Fibroblast of gingiva (primary cell): ENCODE data around the gene RGS1.

ENCODE experiments used
- DNase-seq: peaks from one replicate; pipeline ENCODE4 v3.0.0-alpha.2; 2011; ENCODE audit warnings: low read depth

Gene RGS1

DNA sequence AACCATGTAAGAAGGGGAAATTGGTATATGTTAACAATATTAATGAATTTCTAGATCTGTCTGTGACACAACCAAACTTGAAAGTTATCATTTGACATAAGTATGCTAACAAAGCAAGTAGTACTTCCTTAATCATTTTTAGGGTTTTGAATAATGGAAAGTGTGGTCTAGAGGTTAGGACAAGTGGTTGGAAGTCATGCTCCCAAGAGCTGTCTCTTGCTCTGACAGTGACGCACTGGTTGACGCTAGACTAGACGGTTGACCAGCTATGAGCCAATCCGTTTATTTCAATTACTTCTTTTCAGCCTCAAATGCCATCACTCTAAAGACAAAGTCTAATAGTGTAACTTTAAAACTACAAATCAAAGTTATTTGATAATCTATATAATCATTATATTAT is 20.7 kb upstream of the RGS1 start:
- no peak for DNase-seq

DNA sequence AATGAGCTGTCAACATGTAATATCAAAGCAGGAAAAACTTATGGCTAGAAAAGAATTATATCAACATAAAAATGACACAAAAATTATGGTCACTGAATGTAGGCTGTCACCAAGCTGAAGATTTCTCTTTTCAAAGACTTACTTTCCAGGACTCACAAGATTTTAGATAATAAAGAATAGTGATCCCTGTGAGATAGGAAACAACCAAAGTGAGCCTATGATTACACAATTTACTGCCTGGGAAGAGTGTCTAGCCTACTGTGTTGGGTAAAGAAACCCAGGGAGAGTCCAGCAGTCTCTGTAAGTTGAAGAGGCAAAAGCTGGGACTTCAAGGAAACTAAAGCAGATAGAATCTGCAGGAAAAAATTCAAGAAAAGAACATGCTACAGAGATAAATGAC is 20.2 kb upstream of the RGS1 start:
- no peak for DNase-seq

DNA sequence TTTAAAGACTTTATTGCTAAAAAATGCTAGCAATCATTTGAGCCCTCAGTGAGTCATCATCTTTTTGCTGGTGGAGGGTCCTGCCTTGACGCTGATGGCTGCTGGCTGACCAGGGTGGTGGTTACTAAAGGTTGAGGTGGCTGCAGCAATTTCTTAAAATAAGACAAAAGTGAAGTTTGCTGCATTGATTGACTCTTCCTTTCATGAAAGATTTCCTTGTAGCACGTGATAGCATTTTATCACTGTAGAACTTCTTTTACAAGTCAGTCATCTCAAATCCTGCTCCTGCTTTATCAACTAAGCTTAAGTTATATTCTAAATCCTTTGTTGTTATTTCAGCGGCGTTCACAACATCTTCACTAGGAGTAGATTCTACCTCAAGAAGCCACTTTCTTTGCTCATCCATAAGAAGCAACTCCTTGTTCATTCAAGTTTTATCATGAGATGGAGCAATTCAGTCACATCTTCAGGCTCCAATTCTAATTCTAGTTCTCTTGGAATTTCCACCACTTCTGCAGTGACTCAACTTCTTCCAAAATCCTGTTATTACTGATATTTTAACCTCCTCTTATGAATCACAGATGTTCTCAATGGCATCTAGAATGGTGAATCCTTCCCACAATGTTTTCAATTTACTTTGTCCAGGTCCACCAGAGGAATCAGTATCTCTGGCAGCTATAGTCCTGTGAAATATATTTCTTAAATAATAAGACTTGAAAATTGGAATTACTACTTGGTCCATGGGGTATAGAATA is 17.6 kb upstream of the RGS1 start:
- peak; percentile 30 for DNase-seq

DNA sequence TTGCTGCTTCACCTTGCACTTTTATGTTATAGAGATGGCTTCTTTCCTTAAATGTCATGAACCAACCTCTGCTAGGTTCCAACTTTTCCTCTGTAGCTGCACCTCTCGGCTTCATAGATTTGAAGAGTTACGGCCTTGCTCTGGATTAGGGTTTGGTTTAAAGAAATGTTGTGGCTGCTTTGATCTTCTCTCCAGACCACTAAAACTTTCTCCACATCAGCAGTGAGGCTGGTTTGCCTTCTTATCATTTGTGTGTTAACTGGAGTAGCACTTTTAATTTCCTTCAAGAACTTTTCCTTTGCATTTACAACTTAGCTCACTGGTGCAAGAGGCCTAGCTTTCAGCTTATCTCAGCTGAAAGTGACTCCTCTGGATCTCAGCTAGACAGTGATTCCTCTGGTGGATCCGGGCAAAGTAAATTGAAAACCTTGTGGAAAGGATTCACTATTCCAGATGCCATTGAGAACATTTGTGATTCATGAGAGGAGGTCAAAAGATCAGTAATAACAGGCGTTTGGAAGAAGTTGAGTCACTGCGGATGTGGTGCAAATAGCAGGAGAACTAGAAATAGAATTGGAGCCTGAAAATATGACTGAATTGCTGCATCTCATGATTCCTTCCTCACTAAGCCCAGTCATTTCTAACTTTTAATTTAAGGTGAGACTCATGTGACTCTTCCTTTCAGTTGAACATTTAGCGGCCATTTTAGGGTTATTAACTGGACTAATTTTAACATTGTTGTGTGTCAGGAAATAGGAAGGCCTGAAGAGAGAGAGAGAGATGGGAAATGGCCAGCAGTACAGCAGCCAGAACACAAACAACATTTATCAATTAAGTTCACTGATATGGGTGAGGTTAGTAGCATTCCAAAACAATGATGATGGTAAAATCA is 16.2 kb upstream of the RGS1 start:
- peak; percentile 85 for DNase-seq

DNA sequence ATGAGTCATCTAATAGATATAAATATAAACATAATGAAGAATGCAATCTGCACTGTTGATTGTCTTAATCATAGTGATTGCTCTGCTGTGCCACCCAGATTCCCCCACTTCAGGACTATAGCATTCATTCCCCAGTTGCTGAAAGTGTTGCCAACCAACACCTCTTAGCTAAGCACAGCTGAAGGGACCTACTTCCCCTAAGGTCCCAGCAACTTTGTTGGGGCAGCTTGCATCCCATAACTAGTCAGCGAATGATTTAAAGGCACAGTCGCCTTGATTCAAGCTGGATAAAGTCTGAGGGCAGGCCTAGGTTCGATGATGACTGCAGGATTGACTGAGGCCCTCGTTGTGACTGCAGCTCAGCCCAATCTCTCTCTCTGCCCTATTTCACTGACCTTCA is 14.3 kb upstream of the RGS1 start:
- DNase-seq, result no peak

DNA sequence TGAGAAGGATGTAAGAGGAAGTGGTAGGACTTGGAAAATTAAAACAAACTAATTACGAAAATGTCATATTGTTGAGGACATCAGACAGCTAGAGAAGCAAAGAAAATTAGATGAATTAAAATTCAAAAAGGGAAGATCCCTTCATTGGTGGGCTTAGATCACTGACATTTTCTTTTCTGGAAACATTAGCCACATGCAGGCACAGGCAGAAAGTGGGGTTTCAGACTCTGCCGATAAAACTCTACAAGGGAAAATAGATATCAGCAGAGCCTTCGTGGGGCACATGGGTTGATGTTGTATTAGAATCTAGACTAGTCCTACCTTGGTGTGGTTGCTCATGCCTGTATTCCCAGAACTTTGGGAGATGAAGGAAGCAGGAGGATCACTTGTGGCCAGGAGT is 12.4 kb upstream of the RGS1 start:
- no peak for DNase-seq

DNA sequence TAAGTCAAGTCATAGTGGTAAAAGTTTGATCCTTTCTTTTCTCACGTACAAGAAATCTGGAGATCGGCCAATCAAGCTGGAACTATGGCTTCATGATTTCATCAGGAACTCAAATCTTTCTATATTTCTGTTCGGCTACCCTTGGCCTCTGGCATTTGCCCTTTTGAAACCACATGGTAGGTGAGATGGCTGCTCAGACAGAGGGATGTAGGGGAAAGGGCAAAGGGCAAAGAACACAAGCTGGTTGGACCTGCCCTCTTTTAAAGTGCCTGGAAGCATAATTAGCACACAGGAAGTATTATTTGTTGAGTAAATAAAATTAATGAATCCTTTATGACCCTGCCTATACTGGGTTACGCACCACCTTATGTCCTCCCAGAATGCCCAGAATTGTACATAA is 11.5 kb upstream of the RGS1 start:
- no peak for DNase-seq

DNA sequence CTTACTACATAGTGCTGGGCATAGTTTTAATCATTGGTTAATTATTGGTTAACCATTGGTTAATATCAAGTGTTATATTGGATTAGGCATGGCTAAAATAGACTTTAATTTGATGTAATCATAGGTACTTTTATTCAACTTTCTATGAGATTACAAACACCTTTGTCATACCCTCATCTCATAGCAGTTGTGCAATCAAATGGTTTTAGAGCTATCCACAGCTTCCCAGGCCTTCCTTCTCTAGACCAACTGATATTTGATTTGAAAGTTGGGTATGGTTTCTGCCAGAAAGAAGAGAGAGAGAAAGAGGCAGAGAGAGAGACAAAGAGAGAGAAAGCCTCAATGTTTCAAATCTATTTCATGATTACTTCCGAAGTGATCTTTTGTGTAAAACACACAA is 9.6 kb upstream of the RGS1 start:
- no peak for DNase-seq

DNA sequence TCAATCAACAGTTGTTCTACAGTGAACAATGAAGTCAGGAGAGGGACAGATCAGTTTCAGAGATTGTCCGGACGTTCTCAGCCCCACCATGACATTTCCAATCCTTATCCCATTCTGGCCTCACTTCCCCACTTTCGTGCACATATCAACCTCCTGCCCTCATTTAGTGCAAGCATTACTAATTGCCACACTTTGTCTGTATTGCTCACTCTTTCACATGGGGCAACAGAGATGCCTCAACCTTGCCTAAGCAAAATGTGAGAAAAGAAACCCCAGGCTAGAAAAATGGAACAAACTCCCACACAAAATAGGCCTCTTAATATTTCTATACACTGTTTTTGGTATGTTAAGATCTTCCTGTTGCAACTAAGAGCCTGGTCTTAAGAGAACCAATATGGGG is 8.9 kb upstream of the RGS1 start:
- DNase-seq, result no peak

DNA sequence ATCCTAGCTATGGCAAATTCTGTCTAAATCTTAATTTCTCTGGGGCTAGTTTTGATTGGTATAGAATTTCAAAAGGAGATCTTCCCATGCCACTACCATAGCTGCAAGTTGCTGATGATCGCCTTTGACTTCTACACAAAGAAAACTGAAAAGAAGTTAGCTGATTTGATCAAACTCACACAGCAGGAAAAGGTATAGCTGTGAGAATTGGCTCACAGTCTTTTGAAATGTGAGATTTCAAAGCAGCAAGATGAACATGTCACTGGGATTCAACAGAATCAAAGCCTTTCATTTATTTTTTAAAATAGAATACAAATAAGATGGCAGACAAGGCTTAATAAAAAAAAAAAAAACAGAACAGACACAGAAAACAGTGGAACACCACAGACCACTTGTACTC is 7.5 kb upstream of the RGS1 start:
- no peak for DNase-seq

DNA sequence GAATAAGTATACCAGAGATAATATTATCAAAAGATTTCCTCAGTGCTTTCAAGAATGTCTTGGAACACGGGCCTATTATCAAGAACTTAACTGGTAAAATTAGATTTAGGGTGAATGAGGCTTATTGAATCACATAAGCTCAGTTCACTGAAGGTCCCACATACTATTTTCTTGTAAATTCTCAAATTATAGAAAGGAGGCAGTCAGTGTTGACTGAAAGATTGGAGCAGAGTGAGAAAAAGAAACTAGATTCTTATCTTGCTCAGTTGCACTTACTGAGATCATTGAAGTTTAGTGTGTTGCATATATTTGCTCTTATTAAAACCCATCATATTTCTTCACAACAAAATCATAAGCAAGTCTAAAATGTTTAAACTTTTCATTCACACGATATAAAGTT is 3.9 kb upstream of the RGS1 start:
- no peak for DNase-seq

DNA sequence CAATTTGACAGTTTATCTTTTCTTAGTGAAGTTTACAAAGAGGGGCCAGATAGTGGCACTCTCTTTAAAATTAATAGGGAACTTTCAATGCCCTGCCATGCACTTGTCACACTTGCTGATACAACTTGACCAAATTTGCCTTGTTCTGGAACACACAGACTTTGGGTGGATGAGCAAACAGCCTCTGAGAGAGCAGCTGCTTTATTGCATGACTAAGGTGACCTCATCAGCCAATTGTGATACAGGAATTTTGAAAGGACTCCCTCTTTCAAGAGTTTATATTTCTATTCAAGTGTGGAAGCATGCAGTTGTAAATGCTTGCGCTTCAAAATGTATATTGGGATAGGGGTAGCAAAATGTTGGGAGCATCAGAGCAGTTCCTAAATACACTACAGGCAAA is 2.1 kb upstream of the RGS1 start:
- peak; percentile 27 for DNase-seq

DNA sequence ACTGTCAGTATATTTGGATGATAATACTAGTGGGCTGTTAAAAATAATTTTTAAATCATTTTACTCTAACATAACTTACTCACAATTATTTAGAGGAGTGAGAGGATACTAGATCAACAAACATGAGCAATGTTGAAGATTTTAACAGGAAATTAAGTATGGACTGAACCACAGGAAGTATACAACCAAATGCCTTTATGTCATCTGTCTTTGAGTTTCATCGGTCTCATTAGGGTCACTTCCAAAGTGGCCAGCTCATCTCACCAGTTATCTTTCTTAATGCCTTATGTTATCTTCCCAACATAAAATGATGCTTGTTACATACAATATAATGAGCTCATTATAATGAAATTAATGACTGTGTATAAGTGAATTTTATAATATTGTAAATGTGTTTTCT is 1.5 kb upstream of the RGS1 start:
- no peak for DNase-seq

DNA sequence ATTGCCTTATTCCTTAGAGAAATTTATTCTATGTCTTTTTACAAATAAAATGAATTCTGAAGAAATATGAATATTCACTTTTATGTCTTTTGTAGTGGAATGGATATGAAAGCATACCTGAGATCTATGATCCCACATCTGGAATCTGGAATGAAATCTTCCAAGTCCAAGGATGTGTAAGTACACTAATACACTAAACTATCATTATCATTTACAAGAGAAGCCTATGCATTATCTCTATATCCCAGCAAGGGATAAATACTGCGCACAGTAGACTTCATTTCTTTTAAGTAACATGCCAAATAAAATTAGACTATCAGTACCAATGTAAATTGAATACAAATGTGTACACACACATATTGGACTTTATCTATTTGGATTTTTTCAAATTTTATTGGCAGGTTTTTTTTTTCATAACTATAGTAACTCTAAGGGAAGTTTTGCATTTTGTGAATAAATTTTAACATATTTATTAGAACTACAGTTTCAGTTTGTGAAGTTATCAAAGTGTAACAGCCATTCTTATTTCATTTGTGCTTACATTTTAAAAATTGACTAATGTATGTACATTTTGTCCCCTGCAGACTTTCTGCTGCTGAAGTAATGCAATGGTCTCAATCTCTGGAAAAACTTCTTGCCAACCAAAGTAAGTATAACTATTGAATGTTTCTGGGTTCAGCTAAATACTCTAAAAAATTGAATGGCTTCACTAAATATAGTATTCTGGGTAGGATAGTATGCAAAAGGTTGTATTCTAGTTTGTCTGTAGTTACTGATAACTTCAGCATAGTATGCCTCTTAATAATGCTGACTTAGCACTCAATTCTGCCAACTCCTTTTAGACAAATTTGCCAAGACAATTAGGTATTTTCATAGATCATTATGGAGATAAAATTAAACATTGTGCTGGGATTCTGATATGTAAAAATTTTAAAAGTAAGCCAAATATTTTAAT is 894 bp downstream of the RGS1 start:
- DNase-seq, result no peak

DNA sequence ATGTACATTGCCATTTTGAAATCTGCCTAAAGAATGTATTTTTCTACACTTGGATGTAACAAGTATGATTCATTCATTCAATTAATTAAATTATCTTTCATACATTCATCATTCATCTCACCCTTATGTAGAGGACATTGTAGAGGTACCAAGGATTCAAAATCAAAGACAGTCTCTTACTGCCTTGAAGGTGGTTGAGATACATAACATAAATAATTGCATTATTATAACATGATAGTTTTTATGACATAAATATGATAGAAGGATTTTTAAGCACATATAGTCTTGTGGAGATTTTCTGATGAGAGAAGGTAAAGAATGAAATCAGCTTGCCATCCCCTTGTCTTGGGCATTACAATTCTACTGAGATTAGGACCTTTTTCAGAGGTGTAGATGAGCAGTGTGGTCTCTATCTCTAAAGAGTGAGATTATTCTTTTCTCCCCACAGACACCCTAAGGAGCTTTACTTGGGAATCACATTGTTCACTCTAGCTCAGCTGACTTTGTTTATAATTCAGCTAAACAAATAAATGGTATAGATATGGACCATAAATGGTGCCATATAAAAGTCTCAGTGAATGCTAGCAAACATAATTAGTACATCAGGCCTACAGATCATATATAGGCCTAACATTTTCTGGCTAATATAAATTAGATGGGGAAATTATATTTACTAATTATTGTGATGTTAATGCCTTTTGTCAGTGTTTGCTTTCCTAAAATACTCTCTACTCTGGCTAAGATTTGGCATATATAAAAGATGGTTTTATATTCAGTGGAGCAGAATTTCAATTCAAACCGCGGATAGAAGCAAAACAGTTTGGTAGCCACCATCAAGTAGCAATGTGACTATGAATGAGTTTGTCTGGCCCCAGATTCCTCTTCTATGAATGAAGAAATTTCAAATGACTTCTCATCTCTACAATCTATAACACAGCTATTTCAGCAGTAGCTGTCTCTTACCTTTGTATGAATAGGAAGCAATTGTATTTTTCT is 1.9 kb downstream of the RGS1 start:
- DNase-seq, result no peak

DNA sequence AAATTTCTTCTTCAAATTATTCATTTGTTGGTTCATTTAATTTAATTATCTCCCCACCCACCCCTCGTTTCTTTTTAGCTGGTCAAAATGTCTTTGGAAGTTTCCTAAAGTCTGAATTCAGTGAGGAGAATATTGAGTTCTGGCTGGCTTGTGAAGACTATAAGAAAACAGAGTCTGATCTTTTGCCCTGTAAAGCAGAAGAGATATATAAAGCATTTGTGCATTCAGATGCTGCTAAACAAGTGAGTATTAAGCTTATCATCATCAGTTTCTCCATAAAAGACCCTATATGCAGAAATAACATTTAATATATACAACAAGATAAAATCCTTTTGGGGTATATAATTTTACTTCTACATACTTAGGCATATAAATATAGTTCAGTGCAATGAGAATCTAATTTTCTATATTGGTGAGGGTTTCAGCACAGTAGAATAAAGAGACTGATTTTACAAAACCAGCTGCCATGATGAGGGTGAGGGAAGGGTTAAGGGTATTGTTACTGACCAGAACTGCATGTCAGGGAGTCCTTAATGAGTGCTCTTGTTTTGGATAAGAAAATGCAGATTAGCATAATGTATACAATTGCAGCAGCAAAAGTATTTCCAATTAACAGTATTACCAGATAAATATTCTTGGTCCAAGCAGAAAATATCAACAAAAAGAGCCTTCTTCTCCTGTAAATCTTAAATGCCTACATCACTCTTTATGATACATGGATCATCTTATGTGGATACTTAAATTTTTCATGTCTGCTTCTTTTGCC is 2.8 kb downstream of the RGS1 start:
- no peak for DNase-seq

DNA sequence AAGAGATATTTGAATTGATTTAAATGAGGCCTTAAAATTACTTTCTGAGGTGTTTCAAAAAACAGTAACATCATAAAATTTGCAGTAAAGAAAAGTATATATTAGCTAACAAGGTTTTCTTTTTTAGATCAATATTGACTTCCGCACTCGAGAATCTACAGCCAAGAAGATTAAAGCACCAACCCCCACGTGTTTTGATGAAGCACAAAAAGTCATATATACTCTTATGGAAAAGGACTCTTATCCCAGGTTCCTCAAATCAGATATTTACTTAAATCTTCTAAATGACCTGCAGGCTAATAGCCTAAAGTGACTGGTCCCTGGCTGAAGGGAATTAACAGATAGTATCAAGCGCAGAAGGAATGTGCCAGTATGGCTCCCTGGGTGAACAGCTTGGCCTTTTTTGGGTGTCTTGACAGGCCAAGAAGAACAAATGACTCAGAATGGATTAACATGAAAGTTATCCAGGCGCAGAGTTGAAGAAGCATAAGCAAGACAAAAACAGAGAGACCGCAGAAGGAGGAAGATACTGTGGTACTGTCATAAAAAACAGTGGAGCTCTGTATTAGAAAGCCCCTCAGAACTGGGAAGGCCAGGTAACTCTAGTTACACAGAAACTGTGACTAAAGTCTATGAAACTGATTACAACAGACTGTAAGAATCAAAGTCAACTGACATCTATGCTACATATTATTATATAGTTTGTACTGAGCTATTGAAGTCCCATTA is 3.6 kb downstream of the RGS1 start:
- no peak for DNase-seq

DNA sequence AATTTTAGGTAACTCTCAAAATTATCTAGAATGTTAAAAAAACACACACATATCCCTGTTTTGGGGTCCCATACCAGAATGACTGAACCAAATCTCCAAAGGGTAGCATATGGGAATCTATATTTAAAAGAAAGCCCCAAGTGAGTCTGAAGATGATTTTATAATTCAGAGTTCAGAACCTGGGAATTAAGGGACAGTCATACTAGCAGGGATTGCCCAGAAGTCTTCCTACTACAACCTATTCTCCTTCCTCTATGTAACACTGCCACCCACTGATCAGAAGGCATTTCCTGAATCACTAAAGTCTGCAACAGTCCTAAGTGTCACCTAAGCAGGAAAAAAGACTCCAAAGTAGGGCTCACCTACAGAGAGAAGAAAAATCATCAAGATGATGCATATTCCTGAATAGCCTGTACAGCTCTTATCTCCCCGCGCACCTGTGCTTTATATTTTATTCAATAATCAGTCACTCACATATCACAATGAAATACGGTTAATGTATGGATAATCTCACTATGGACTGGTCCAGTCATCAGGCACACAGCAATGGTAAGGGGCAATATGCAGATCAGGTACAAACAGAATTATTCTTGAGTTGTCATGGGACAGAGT is 4.9 kb downstream of the RGS1 start:
- DNase-seq, result peak; percentile 53
